Kidney epithelial cell (primary cell): Measurements from ENCODE around the gene SLX4. TPM values are rescaled to one million over a fixed set of nuclear protein-coding genes. Genes with fewer than 3 reads are reported as not detected.

Experiments
- DNase-seq: peaks from one replicate; pipeline ENCODE4 v3.0.0-alpha.2; 2010; ENCODE audit warnings: low read depth
- H3K27me3 ChIP-seq: 2 replicates; pipeline ENCODE4 v1.6.0; 2011; ENCODE audit warnings: low read length; ENCODE audit not compliant: control insufficient read depth, insufficient read depth
- H3K36me3 ChIP-seq: 2 replicates; pipeline ENCODE4 v1.5.1; 2011; ENCODE audit warnings: low read length; ENCODE audit not compliant: control insufficient read depth, insufficient read depth
- H3K4me3 ChIP-seq: 2 replicates; pipeline ENCODE4 v1.5.1; 2011; ENCODE audit warnings: low read depth, mild to moderate bottlenecking, control low read depth, low read length
- total RNA-seq: library from RNA; depleted of rRNA; stranded (reverse); fragments of >200 nt; gene quantifications from 2 replicates; pipeline ENCODE4 v1.2.3, GENCODE V29; 2015
- TF ChIP-seq, protein P1 (sequence below): IDR thresholded peaks from 2 replicates; pipeline ENCODE4 v1.5.1; 2011; ENCODE audit warnings: mild to moderate bottlenecking, moderate library complexity, low read length, control low read depth, inconsistent platforms; ENCODE audit not compliant: insufficient read depth, poor library complexity, severe bottlenecking

Gene SLX4
- total RNA-seq, 1 donor from 2014 or later, result 6.4 TPM

DNA sequence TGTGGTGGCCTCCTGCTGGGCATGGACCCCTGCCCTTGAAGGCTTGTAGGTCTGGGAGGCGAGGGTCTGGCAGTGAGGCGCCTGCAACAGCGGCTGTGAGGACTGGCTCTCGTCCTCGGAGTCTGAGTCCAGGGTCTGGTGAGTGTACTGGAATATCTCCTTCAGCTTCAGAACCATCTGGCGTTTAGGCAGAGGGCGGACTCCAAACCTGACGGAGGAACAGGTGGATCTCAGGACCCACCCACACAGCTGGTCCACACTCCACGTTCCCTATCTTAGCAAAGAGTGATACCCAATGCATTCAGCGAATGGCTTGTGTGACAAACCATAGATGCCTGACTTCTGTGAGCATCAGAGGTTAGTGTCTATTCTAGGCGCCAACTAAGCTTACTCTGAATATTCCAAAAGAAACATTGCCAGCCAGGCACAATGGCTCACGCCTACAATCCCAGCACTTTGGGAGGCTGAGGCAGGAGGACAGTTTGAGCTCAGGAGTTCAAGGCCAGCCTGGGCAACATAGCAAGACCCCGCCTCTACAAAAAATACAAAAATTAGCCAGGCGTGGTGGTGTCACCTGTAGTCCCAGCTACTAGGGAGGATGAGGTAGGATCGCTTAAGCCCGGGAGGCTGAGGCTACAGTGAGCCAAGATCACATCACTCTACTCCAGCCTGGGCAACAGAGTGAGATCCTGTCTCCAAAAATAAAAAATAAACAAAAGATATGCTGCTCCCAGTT is 27.9 kb downstream of the SLX4 start:
- no peaks in the 10 kb centered on the region for H3K27me3 ChIP-seq
- TF ChIP-seq, protein P1, sequence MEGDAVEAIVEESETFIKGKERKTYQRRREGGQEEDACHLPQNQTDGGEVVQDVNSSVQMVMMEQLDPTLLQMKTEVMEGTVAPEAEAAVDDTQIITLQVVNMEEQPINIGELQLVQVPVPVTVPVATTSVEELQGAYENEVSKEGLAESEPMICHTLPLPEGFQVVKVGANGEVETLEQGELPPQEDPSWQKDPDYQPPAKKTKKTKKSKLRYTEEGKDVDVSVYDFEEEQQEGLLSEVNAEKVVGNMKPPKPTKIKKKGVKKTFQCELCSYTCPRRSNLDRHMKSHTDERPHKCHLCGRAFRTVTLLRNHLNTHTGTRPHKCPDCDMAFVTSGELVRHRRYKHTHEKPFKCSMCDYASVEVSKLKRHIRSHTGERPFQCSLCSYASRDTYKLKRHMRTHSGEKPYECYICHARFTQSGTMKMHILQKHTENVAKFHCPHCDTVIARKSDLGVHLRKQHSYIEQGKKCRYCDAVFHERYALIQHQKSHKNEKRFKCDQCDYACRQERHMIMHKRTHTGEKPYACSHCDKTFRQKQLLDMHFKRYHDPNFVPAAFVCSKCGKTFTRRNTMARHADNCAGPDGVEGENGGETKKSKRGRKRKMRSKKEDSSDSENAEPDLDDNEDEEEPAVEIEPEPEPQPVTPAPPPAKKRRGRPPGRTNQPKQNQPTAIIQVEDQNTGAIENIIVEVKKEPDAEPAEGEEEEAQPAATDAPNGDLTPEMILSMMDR, result no peak
- no peak for DNase-seq
- no peaks in the 10 kb centered on the region for H3K36me3 ChIP-seq
- H3K4me3 ChIP-seq, result no peak overlapping the region

DNA sequence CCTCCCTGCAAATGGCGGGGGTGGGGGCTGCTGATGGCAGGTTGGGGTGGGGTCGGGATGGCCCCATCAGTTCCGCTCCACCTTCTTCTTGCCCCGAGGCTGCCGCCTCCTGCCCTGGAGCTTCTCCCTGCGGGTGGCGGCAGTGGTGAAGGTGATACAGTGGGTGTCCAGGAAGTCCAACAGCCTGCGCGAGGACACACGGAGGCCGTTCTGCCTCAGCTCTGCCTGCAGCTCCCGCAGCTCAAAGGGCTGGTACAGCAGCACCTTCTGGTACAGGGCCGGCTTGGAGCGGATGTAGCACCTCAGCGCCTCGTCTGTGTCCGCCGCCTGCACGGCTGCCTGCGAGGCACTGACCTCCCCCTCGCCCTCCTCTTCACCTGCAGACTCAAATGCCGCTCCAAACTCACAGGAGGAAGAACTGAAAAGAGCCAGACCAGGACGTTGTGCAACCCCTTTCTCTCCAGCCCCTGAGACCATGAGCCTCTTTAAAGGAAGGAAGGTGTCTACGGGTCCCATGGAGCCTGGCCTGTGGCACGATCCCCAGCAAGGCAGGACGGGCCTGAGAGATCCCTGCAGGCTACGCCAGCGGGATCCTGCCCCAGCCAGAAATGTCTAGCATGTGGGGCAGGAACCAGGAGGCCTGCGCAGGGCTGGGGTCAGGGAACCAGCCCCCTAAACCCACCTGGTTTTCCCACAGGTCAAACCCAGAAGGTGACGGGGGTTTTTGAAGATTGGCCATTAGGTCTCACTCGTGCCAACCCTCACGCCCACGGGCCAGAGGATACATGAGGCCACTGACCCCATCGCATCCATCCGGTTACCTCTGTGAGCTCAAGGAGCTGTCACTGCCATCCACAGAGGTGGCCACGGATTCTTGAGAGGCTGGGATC is 28.9 kb downstream of the SLX4 start:
- Histone ChIP-seq H3K27me3 (no peaks in the 10 kb centered on the region), H3K4me3 (no peak overlapping the region), H3K36me3 (no peaks in the 10 kb centered on the region)
- DNase-seq, result no peak
- TF ChIP-seq, protein P1, result no peak

DNA sequence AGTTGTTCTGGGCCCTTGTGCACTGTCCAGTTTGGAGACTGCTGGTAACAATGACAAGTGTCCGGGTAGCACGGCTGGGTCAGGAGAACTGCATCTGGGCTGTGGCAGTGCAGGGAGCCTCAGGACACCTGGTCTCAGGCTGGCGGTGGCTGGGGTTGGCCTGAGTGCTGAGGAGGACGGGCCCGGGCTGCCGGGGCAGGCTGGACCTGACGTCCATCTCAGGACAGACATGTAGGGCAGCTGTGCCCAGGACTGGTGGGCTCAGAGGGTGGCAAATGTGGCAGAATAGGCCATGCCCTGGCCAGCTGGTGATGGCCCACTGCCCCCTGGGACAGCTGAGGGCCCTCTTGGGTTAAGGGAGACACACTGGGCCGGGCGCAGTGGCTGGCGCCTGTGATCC is 30.0 kb downstream of the SLX4 start:
- no peaks in the 10 kb centered on the region for H3K36me3 ChIP-seq
- TF ChIP-seq, protein P1, result no peak
- no peaks in the 10 kb centered on the region for H3K27me3 ChIP-seq
- DNase-seq, result no peak
- H3K4me3 ChIP-seq, result no peak overlapping the region

DNA sequence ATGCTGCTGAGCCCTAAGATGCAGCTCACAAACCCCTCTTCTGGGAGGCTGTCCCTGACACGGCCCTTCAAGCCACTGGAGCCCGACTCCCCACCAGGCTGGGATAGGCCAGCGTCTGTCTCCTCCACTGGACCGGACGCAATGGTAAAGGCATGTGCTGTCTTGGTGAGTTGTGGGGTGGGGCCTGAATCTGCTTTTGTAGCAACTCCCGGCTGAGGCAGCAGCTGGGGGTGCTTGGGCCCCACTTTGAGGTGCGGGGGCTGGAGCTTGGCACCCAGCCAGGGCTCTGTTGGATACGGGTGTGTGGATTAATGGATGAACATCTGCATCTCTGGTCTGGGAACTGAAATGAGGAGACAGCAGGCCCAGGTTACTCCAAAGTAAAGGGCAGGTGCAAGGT is 30.7 kb downstream of the SLX4 start:
- no peaks in the 10 kb centered on the region for H3K27me3 ChIP-seq
- DNase-seq, result no peak
- no peak overlapping the region for H3K4me3 ChIP-seq
- no peaks in the 10 kb centered on the region for H3K36me3 ChIP-seq
- TF ChIP-seq, protein P1, result no peak

DNA sequence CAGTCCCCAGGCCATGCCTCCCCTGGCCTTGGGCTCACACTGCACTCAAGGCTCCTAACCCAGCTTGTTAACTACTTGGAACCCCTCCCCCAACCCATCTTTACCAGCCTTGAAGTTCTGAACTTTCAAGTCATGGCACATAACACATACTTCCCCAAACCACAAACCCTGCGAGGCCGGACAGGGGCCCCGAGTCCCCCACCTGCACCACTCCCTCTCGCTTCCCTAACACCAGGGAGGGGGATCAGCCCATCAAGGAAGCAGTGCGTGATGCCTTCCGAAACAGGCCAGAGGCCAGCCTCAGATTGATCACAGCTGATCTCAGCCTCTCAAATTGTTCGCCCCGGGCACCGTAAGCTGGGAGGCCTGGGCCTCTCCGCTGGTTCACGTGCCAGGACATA is 31.2 kb downstream of the SLX4 start:
- TF ChIP-seq, protein P1, result no peak
- Histone ChIP-seq H3K4me3 (no peak overlapping the region), H3K36me3 (no peaks in the 10 kb centered on the region), H3K27me3 (no peaks in the 10 kb centered on the region)
- DNase-seq, result no peak
